ENCODE measurements around the gene METTL26.

Gene METTL26

DNA sequence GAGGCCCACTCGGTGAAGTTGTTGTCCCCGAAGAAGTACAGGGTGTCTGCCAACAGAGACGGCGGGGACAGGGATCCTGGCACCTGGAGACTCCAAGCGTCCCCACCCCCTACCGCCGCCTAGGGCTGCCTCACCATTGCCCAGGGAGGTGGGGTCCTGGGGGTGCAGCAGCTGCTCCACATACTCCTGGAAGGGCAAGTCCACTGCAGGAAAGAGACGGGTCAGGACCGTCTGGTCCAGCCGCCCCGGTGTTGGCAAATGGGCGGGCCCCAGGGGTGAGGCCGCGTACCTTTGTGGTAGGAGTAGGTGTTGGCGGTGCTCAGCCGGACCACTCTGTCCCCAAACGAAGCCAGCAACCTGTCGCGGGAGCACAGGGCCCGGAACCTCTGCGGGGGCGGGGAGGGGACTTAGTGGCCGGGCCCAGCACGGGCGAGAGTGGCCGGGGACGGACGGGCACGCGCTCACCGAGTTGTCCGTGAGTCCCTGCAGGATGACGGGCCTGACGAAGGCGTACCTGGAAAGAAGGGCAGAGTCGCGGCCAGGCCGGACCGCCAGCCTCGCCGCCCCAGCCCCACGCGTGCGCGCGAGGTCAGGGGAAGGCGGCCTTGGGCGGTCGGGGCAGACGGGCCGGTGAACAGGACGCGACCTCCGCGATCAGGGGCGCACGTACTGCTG is 47.4 kb upstream of the METTL26 start:
- DNase-seq (ENCODE audit: low read depth in 1 of 2, low spot score in 1 of 2): no peak
- TF ChIP-seq POLR2AphosphoS5 (IDR thresholded peaks at IDR 0.05; ENCODE audit: low read depth): peak; percentile 68; the same call in 1 of the 2 replicates
- TF ChIP-seq, protein P1, sequence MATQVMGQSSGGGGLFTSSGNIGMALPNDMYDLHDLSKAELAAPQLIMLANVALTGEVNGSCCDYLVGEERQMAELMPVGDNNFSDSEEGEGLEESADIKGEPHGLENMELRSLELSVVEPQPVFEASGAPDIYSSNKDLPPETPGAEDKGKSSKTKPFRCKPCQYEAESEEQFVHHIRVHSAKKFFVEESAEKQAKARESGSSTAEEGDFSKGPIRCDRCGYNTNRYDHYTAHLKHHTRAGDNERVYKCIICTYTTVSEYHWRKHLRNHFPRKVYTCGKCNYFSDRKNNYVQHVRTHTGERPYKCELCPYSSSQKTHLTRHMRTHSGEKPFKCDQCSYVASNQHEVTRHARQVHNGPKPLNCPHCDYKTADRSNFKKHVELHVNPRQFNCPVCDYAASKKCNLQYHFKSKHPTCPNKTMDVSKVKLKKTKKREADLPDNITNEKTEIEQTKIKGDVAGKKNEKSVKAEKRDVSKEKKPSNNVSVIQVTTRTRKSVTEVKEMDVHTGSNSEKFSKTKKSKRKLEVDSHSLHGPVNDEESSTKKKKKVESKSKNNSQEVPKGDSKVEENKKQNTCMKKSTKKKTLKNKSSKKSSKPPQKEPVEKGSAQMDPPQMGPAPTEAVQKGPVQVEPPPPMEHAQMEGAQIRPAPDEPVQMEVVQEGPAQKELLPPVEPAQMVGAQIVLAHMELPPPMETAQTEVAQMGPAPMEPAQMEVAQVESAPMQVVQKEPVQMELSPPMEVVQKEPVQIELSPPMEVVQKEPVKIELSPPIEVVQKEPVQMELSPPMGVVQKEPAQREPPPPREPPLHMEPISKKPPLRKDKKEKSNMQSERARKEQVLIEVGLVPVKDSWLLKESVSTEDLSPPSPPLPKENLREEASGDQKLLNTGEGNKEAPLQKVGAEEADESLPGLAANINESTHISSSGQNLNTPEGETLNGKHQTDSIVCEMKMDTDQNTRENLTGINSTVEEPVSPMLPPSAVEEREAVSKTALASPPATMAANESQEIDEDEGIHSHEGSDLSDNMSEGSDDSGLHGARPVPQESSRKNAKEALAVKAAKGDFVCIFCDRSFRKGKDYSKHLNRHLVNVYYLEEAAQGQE (IDR thresholded peaks at IDR 0.05; ENCODE audit: insufficient replicate concordance, low read depth): no peak
- no peaks in the 10 kb centered on the region for H3K27me3 ChIP-seq (ENCODE audit: insufficient read depth, poor library complexity, severe bottlenecking)
- H3K27ac ChIP-seq (replicated peaks): peak overlapping the region; percentile 70
- H3K4me3 ChIP-seq (replicated peaks; ENCODE audit: insufficient read depth, low read length): peak overlapping the region; percentile 47

GRCh38 chr16:682493-683395 is 46.6 kb upstream of the METTL26 start:
- Histone ChIP-seq H3K27me3 (ENCODE audit: insufficient read depth, poor library complexity, severe bottlenecking) (no peaks in the 10 kb centered on the region), H3K27ac (replicated peaks) (peak overlapping the region; percentile 70), H3K4me3 (replicated peaks; ENCODE audit: insufficient read depth, low read length) (peak overlapping the region; percentile 47)
- TF ChIP-seq CTCF (IDR thresholded peaks at IDR 0.05; ENCODE audit: insufficient read depth, low read length) (no peak), POLR2AphosphoS5 (IDR thresholded peaks at IDR 0.05; ENCODE audit: low read depth) (no peak), SPI1 (IDR thresholded peaks at IDR 0.05; ENCODE audit: borderline replicate concordance, low read depth) (no peak), GABPA (IDR thresholded peaks at IDR 0.05; ENCODE audit: low read depth) (no peak)
- TF ChIP-seq, protein P1 (IDR thresholded peaks at IDR 0.05; ENCODE audit: insufficient replicate concordance, low read depth): no peak
- no peak for DNase-seq (ENCODE audit: low read depth in 1 of 2, low spot score in 1 of 2)

- Histone ChIP-seq H3K27me3 (ENCODE audit: insufficient read depth, poor library complexity, severe bottlenecking) (no peaks in the 10 kb centered on the region), H3K4me3 (replicated peaks; ENCODE audit: insufficient read depth, low read length) (peak overlapping the region; percentile 62), H3K27ac (replicated peaks) (no peak overlapping the region)
- TF ChIP-seq, protein P1 (IDR thresholded peaks at IDR 0.05; ENCODE audit: insufficient replicate concordance, low read depth): no peak
- TF ChIP-seq SPI1 (IDR thresholded peaks at IDR 0.05; ENCODE audit: borderline replicate concordance, low read depth) (no peak), GABPA (IDR thresholded peaks at IDR 0.05; ENCODE audit: low read depth) (no peak)
- DNase-seq (ENCODE audit: low read depth in 1 of 2, low spot score in 1 of 2): no peak
Measured at GRCh38 chr16:681746-682427, 45.8 kb upstream of the METTL26 start.
